ENCODE data around the gene FUBP3. TPM values are rescaled to one million over a fixed set of nuclear protein-coding genes. Genes with fewer than 3 reads are reported as not detected.
"Not testable (repeated sequence)": the region's sequence is repeated elsewhere in the genome, so short reads cannot be mapped to it uniquely, and the experiment has no call there.

FUBP3 gene
- total RNA-seq, 1 donor from 2014 or later = 21.9 TPM

- no peak for ATAC-seq
- DNase-seq (ENCODE audit: missing footprints) = no peak
- intact Hi-C loops (cut with DNase I) = no loop called here
These were observed 24.8 kb upstream of the FUBP3 start for GRCh38 chr9:130554606-130555005.

- intact Hi-C loops (cut with DNase I) = no loop called here
- DNase-seq (ENCODE audit: missing footprints) = no peak
These were observed 24.3 kb upstream of the FUBP3 start for GRCh38 chr9:130555061-130555460.

GRCh38 chr9:130555968-130556367 lies 23.4 kb upstream of the FUBP3 start:
- intact Hi-C loops (cut with DNase I) = no loop called here
- no peak for DNase-seq (ENCODE audit: missing footprints)

More at GRCh38 chr9:130555061-130555460, 24.3 kb upstream of the FUBP3 start:
- no peak for ATAC-seq

GRCh38 chr9:130556396-130557076 lies 22.8 kb upstream of the FUBP3 start:
- no peak for ATAC-seq
- no peak for DNase-seq (ENCODE audit: missing footprints)
- intact Hi-C loops (cut with DNase I) = no loop called here

More at GRCh38 chr9:130555968-130556367, 23.4 kb upstream of the FUBP3 start:
- ATAC-seq = no peak

GRCh38 chr9:130557077-130557468 lies 22.3 kb upstream of the FUBP3 start:
- ATAC-seq (no peak), DNase-seq (ENCODE audit: missing footprints) (no peak)
- intact Hi-C loops (cut with DNase I) = no loop called here

- ATAC-seq (no peak), DNase-seq (ENCODE audit: missing footprints) (no peak)
- intact Hi-C loops (cut with DNase I) = no loop called here
These were observed 18.3 kb upstream of the FUBP3 start for GRCh38 chr9:130561056-130561455.

- intact Hi-C loops (cut with DNase I); ATAC-seq; DNase-seq (ENCODE audit: missing footprints): not testable (repeated sequence)
These were observed 16.9 kb upstream of the FUBP3 start for GRCh38 chr9:130562525-130562924.

GRCh38 chr9:130563797-130564196 lies 15.6 kb upstream of the FUBP3 start:
- no peak for ATAC-seq
- intact Hi-C loops (cut with DNase I) = no loop called here
- no peak for DNase-seq (ENCODE audit: missing footprints)

- DNase-seq (ENCODE audit: missing footprints) (no peak), ATAC-seq (no peak)
- intact Hi-C loops (cut with DNase I) = no loop called here
These were observed 13.6 kb upstream of the FUBP3 start for GRCh38 chr9:130565792-130566191.

GRCh38 chr9:130570208-130570607 lies 9.2 kb upstream of the FUBP3 start:
- DNase-seq (ENCODE audit: missing footprints) = no peak
- intact Hi-C loops (cut with DNase I) = loop anchor here (5.0 to 10.0 kb wide), 2 partner anchors 33 to 115 kb away; no protein-coding TSS in a partner anchor
- no peak for ATAC-seq

GRCh38 chr9:130575514-130575913 lies 3.9 kb upstream of the FUBP3 start:
- intact Hi-C loops (cut with DNase I) = loop anchor here (5.0 to 10.0 kb wide), 3 partner anchors 52 to 123 kb away; no protein-coding TSS in a partner anchor
- no peak for DNase-seq (ENCODE audit: missing footprints)
- no peak for ATAC-seq

- no peak for DNase-seq (ENCODE audit: missing footprints)
- intact Hi-C loops (cut with DNase I) = loop anchor here (5.0 to 10.0 kb wide), 3 partner anchors 51 to 124 kb away; no protein-coding TSS in a partner anchor
- ATAC-seq = no peak
These were observed 3.2 kb upstream of the FUBP3 start for GRCh38 chr9:130576176-130576575.

GRCh38 chr9:130579738-130580463 lies 524 bp downstream of the FUBP3 start:
- peak; percentile 70 for DNase-seq (ENCODE audit: missing footprints)
- peak; percentile 3 for ATAC-seq
- intact Hi-C loops (cut with DNase I) = loop anchor here (5.0 to 10.0 kb wide), 3 partner anchors 47 to 128 kb away; no protein-coding TSS in a partner anchor

GRCh38 chr9:130581766-130582165 lies 2.4 kb downstream of the FUBP3 start:
- no peak for DNase-seq (ENCODE audit: missing footprints)
- intact Hi-C loops (cut with DNase I) = no loop called here
- ATAC-seq = no peak

GRCh38 chr9:130583271-130583670 lies 3.9 kb downstream of the FUBP3 start:
- intact Hi-C loops (cut with DNase I) = no loop called here
- no peak for ATAC-seq
- DNase-seq (ENCODE audit: missing footprints) = no peak

- intact Hi-C loops (cut with DNase I) = no loop called here
- ATAC-seq (no peak), DNase-seq (ENCODE audit: missing footprints) (no peak)
These were observed 8.5 kb downstream of the FUBP3 start for GRCh38 chr9:130587921-130588320.

GRCh38 chr9:130588416-130588815 lies 9.0 kb downstream of the FUBP3 start:
- intact Hi-C loops (cut with DNase I) = no loop called here
- ATAC-seq (no peak), DNase-seq (ENCODE audit: missing footprints) (no peak)

- ATAC-seq = no peak
- DNase-seq (ENCODE audit: missing footprints) = no peak
- intact Hi-C loops (cut with DNase I) = no loop called here
These were observed 10.4 kb downstream of the FUBP3 start for GRCh38 chr9:130589754-130590153.

- no peak for DNase-seq (ENCODE audit: missing footprints)
- ATAC-seq = peak; percentile 84
- intact Hi-C loops (cut with DNase I) = no loop called here
These were observed 10.9 kb downstream of the FUBP3 start for GRCh38 chr9:130590305-130590704.

GRCh38 chr9:130593020-130593419 lies 13.6 kb downstream of the FUBP3 start:
- DNase-seq (ENCODE audit: missing footprints) (no peak), ATAC-seq (no peak)
- intact Hi-C loops (cut with DNase I) = no loop called here

All from Right ventricle myocardium inferior (tissue), 1 donor.